Spleen (tissue), 7 donors: ENCODE data around the gene SPC24.

Experiments used
- POLR2A ChIP-seq, 3 donors: fragments of 450-650 bp; IDR thresholded peaks; one replicate each; pipeline ENCODE4 v1.5.1; 2017; ENCODE audit warnings: antibody characterized with exemption in 3 of 3, mild to moderate bottlenecking in 1 of 3
- POLR2AphosphoS5 ChIP-seq, 3 donors: sonication (generic); formaldehyde crosslinking; IDR thresholded peaks; one replicate each; pipeline ENCODE4 v1.5.1; 2017; ENCODE audit warnings: antibody characterized with exemption in 3 of 3
- TF ChIP-seq, protein P1 (sequence below), 11 experiments: fragments of 200-600 bp in 7 of 11; fragments of 450-650 bp in 4 of 11; sonication (generic) in 4 of 11; IDR thresholded peaks in 8 of 11; conservative IDR thresholded peaks in 3 of 11; 1 replicate in 7 of 11; 2 replicates in 4 of 11; pipeline versions ENCODE4 v1.4.0 to v1.8.0; 2016 to 2021; ENCODE audit warnings: antibody characterized with exemption in 11 of 11, inconsistent platforms in 4 of 11, mild to moderate bottlenecking in 1 of 11
- donor health status: DM: no; HTN: no; CAD: no; lungs with moderate emphysema.
- donor health status: DM: no; HTN: no; CAD: no.
- donor health status: DM: no; HTN: no; CAD: no.

DNA sequence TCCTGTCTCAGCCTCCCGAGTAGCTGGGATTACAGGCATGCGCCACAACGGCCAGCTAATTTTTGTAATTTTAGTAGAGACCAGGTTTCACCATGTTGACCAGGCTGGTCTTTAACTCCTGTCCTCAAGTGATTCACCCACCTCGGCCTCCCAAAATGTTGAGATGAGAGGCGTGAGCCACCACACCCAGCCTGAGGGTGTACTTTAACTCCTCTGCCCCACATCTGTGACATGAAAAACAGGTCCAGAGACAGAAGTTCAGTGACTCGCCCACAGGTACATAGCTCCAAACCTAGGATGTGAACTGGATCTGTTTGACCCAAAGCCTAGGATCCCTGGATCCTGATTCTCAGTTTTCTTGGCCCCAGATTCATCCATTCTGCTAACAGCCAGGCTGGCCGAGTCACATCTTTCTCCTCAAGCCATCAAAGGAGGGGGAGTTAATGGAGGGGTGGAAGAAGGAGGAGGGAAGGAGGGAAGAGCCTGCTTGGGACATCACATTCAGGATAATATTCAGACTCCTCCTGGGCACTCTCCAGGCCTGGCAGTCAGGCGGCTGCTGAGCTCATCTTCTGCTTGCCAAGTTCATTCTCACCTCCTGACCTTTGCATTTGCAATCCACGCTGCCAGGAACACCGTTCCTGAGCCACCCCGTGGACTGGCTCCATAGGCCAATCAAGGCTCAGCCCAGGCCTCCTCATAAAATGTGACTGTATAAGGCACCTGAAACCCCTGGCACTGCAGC, 3.1 kb downstream of the SPC24 start:
- TF ChIP-seq POLR2A (IDR thresholded peaks at IDR 0.05): no peak
- TF ChIP-seq, protein P1, sequence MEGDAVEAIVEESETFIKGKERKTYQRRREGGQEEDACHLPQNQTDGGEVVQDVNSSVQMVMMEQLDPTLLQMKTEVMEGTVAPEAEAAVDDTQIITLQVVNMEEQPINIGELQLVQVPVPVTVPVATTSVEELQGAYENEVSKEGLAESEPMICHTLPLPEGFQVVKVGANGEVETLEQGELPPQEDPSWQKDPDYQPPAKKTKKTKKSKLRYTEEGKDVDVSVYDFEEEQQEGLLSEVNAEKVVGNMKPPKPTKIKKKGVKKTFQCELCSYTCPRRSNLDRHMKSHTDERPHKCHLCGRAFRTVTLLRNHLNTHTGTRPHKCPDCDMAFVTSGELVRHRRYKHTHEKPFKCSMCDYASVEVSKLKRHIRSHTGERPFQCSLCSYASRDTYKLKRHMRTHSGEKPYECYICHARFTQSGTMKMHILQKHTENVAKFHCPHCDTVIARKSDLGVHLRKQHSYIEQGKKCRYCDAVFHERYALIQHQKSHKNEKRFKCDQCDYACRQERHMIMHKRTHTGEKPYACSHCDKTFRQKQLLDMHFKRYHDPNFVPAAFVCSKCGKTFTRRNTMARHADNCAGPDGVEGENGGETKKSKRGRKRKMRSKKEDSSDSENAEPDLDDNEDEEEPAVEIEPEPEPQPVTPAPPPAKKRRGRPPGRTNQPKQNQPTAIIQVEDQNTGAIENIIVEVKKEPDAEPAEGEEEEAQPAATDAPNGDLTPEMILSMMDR (IDR thresholded peaks at IDR 0.05 in 8 of 11, conservative IDR thresholded peaks at IDR 0.05 in 3 of 11): no peak
- peak in 1 of 3 donors; percentile 46 for TF ChIP-seq POLR2AphosphoS5 (IDR thresholded peaks at IDR 0.05)
